GM20000 (cell line): Measurements from ENCODE around the gene FRMD4A.
A peak's percentile ranks its signal among the peaks of the same experiment; 100 is the strongest.

Experiments used
- DNase-seq: peaks from one replicate; pipeline ENCODE4 v3.0.0; 2012; ENCODE audit warnings: low spot score
- CTCF ChIP-seq: IDR thresholded peaks from 2 replicates; pipeline ENCODE4 v1.5.1; 2012; ENCODE audit warnings: mild to moderate bottlenecking, control low read depth; ENCODE audit errors: extremely low read depth, missing control alignments

FRMD4A gene

GRCh38 chr10:13651969-13652720 is 678.6 kb downstream of the FRMD4A start:
- no peak for DNase-seq
- TF ChIP-seq CTCF, result no peak

- DNase-seq, result peak; percentile 5
- TF ChIP-seq CTCF, result no peak
Observed at GRCh38 chr10:13650961-13651360, 679.8 kb downstream of the FRMD4A start.

GRCh38 chr10:13649844-13650520 is 680.7 kb downstream of the FRMD4A start:
- DNase-seq, result peak; percentile 34
- TF ChIP-seq CTCF, result no peak

- DNase-seq, result peak; percentile 6
- no peak for TF ChIP-seq CTCF
Observed at GRCh38 chr10:13648425-13648824, 682.3 kb downstream of the FRMD4A start.

GRCh38 chr10:13644866-13645265 is 685.9 kb downstream of the FRMD4A start:
- no peak for TF ChIP-seq CTCF
- DNase-seq, result no peak

GRCh38 chr10:13643016-13643415 is 687.7 kb downstream of the FRMD4A start:
- no peak for TF ChIP-seq CTCF
- DNase-seq, result no peak

GRCh38 chr10:13642293-13642692 is 688.4 kb downstream of the FRMD4A start:
- TF ChIP-seq CTCF, result no peak
- no peak for DNase-seq
